Dendritic cell treated with granulocyte-macrophage colony-stimulating factor and Interleukin-4, amounts not matched to agents 40 ng/mL and 50 ng/mL, for 4 days (primary cell): ENCODE results near the gene FGD2.
"Not testable (repeated sequence)": the region's sequence is repeated elsewhere in the genome, so short reads cannot be mapped to it uniquely, and the experiment has no call there.

Experiments
- H3K27ac Mint-ChIP-seq: one replicate; pipeline ENCODE4 v1.8.0; 2022; ENCODE audit warnings: mild to moderate bottlenecking, mixed read lengths
- H3K27me3 Mint-ChIP-seq: one replicate; pipeline ENCODE4 v1.8.0; 2022; ENCODE audit warnings: mild to moderate bottlenecking, mixed read lengths
- H3K36me3 Mint-ChIP-seq: one replicate; pipeline ENCODE4 v1.8.0; 2022; ENCODE audit warnings: low read depth, mixed read lengths
- H3K4me1 Mint-ChIP-seq: one replicate; pipeline ENCODE4 v1.8.0; 2022; ENCODE audit warnings: low read depth, mixed read lengths
- H3K4me3 Mint-ChIP-seq: one replicate; pipeline ENCODE4 v1.8.0; 2022; ENCODE audit warnings: mild to moderate bottlenecking, moderate library complexity, mixed read lengths
- H3K9me3 Mint-ChIP-seq: one replicate; pipeline ENCODE4 v1.8.0; 2022; ENCODE audit warnings: mixed read lengths
- intact Hi-C: fragments of 100-400 bp; cut with micrococcal nuclease; formaldehyde crosslinking; loops from one replicate; pipeline ENCODE4 v1.15.0; 2022

The FGD2 gene

DNA sequence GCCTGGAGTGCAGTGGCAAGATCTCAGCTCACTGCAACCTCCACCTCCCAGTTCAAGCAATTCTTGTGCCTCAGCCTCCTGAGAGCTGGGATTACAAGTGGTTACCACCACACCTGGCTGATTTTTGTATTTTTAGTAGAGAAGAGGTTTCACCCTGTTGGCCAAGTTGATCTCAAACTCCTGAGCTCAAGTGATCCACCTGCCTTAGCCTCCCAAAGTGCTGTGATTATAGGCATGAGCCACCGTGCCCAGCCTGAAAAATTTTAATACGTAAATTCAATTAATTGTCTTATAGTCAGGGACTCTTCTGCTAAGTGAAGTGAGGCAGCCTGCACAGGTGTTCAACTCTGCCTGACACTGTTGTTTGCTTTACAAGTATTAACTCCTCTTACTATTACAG is 15.1 kb upstream of the FGD2 start:
- H3K27ac Mint-ChIP-seq, H3K27me3 Mint-ChIP-seq, H3K9me3 Mint-ChIP-seq, H3K4me3 Mint-ChIP-seq, intact Hi-C loops: not testable (repeated sequence)
- Mint-ChIP-seq H3K4me1 (peaks cover 19% of the 10 kb centered on the region), H3K36me3 (peaks cover 13% of the 10 kb centered on the region)

GRCh38 chr6:36997811-36998722 is 7.4 kb upstream of the FGD2 start:
- Mint-ChIP-seq H3K36me3 (no peaks in the 10 kb centered on the region), H3K4me1 (peaks cover 36% of the 10 kb centered on the region), H3K27me3 (peaks cover 3% of the 10 kb centered on the region), H3K4me3 (no peak overlapping the region), H3K27ac (peak overlapping the region; percentile 57), H3K9me3 (no peaks in the 10 kb centered on the region)
- intact Hi-C loops: no loop called here

GRCh38 chr6:36998723-36999038 is 6.8 kb upstream of the FGD2 start:
- H3K4me3 Mint-ChIP-seq: no peak overlapping the region
- H3K4me1 Mint-ChIP-seq: peaks cover 38% of the 10 kb centered on the region
- no peaks in the 10 kb centered on the region for H3K36me3 Mint-ChIP-seq

DNA sequence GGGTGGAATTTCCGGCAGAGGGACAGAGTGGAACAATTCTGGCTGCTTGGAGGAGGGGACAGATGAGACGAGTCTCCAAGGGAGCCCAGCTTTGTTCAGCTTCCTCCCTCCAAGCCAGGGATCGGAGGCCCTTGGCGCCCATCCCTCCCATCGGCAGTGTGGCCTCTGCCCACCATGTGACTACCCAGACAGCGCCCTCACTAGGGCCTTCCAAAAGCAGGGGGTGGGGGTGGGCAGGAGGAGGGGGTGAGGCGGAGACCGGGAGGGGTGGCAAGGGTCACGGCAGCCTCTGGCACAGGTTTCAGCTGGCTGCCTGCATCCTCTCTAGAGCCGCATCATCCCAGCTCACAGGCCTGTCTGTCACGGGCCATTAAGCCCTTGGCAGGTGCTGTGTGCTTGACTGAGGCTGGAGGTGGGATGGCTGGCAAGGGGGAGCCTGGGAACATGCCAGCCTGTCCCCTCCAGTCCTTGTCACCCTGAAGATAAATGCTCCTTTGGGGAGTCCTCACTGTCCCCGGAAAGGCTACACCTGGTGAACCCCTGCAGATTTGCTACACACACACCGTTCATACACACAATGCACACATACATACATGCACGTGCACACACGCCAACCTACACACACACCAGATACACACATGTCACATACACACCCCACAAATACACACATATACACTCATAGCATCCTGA is 6.2 kb upstream of the FGD2 start:
- Mint-ChIP-seq H3K27ac (peak overlapping the region; percentile 57), H3K4me1 (peaks cover 43% of the 10 kb centered on the region), H3K4me3 (no peak overlapping the region), H3K27me3 (peaks cover 3% of the 10 kb centered on the region), H3K36me3 (no peaks in the 10 kb centered on the region), H3K9me3 (no peaks in the 10 kb centered on the region)
- intact Hi-C loops: no loop called here

More at GRCh38 chr6:36998723-36999038, 6.8 kb upstream of the FGD2 start:
- Mint-ChIP-seq H3K9me3 (no peaks in the 10 kb centered on the region), H3K27me3 (peaks cover 3% of the 10 kb centered on the region), H3K27ac (peak overlapping the region; percentile 57)
- intact Hi-C loops: no loop called here

DNA sequence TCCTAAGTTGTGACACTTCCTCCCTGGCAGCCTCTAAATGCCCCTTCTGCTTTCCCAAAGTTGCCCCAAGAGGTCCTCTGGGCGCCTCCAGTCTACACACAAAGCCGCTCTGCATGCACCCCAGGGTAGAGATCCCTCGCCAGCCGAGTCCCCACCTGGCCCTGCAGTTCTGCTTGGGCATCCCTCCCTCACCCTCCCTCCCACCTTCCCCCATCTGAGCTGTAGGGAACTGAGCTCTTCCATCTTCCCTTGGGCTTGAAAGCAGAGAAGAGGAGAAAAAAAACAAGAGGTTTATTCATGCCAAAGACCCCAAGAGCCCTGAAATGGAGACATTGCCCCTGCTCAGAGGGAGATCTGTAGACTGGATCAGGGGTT is 5.7 kb upstream of the FGD2 start:
- H3K4me3 Mint-ChIP-seq: no peak overlapping the region
- no peaks in the 10 kb centered on the region for H3K36me3 Mint-ChIP-seq
- H3K9me3 Mint-ChIP-seq: no peaks in the 10 kb centered on the region
- intact Hi-C loops: no loop called here
- H3K27me3 Mint-ChIP-seq: no peaks in the 10 kb centered on the region
- no peak overlapping the region for H3K27ac Mint-ChIP-seq
- peaks cover 45% of the 10 kb centered on the region for H3K4me1 Mint-ChIP-seq

DNA sequence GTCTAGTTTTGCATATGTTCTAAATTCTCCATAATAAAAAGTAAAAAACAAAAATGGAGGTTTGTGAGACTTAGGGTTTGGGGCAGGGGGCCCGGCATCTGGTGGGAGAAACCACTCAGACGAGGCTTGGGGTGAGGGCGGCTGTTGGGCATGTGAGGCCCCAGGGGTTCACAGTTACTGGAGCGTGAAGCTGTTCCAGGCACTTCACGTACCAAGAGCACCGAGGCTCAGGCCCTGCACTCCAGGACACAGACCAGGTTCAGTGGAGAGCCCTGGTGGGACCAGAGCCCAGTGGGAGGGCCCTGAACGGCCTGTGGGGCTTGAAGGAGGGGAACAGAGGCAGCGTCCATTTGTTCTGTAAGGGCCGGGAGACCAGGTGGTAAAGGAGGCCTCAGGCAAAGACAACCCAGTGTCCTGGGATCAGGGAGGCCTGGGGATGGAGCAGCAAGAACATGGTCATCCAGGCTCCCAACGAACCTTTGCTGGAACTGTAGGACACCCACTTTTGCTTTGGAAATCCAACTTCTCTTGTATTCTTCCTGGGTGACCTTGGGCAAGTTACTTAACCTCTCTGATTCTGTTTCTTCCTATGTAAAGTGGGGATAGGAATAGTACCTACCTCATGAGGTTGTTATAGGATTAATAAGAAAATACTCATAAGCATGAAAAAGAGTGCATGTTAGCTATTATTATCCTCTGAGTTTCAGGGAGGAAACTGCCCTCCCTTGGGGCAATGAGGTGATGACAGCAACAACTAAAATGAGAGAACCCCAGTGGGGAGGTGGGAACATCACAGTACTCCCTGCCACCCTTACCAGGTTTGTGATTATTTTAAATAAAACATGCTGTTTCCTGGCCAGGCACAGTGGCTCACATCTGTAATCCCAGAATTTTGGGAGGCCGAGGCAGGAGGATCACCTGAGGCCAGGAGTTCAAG is 1.1 kb upstream of the FGD2 start:
- H3K27me3 Mint-ChIP-seq: no peaks in the 10 kb centered on the region

DNA sequence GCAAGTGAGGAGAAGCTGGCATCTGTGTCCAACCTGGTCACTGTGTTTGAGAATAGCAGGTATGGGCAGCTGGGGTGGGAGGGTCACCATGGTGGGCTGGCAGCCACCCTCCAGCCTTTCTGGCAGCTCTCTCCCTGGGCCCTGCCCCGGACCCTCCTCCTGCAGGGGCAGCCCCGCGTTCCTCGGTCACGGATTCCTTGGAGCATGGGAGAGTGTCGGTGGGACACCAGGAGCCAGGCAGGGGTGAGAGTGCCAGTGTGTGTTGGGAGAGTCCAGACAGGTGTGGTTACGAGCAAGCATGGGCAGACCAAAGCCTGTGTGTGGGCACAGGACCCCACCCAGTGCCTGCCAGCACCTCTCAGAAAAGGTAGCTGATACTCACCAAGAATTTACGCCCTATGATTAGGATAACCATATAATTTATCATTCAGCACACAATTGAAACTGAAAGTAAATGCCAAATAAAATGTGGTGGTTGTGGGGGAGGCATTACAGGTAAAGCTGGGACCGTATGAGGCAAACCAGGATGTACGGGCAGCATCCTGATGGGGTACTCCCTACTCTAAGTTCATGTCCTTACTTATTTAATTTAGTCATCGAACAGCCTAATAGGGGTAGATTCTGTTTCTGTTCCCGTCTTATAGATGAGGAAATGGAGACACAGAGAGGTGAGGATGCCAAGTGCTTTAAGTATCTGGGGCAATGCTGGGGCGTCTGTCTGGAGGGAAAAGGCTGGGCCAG is 542 bp downstream of the FGD2 start:
- H3K4me1 Mint-ChIP-seq: peaks cover 62% of the 10 kb centered on the region
- intact Hi-C loops: loop anchor here (5.0 kb wide), 1 partner anchor 119 kb away; the partner anchor contains the start of gene C6orf89

More for the DNA sequence above, 1.1 kb upstream of the FGD2 start:
- peaks cover 40% of the 10 kb centered on the region for H3K36me3 Mint-ChIP-seq
- peak overlapping the region; percentile 86 for H3K27ac Mint-ChIP-seq
- peaks cover 62% of the 10 kb centered on the region for H3K4me1 Mint-ChIP-seq
- H3K4me3 Mint-ChIP-seq: no peak overlapping the region
- intact Hi-C loops: no loop called here
- H3K9me3 Mint-ChIP-seq: no peaks in the 10 kb centered on the region

DNA sequence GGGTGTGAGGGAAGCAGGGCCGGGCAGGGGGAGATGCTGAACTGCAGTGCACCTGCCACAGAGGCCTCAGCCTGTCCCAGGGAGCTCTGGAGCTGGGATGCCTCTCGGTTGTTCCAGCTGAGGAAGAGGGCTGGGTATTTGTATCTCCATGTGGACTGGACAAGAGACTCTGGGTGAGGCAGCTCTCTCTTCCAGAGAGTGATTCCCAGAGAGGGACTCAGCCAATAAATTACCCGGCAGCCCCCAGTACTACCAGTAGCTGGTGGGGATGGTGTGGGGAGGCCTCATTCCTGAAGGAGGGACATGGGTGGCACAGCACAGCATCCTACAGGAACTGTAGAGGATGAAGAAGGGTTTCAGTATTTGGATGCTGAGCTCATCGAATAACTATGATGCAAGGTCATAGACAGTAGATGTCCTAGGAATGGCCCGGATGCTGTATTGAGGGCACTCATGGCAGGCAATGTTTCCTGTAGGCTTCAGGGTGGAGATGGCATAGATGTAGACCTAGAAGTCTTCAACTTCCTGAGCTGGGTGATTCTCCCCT is 1.4 kb downstream of the FGD2 start:
- Mint-ChIP-seq H3K9me3 (no peaks in the 10 kb centered on the region), H3K4me3 (peak overlapping the region; percentile 100), H3K36me3 (peaks cover 66% of the 10 kb centered on the region), H3K27ac (peak overlapping the region; percentile 86), H3K4me1 (peaks cover 63% of the 10 kb centered on the region), H3K27me3 (no peaks in the 10 kb centered on the region)
- intact Hi-C loops: loop anchor here (5.0 kb wide), 1 partner anchor 120 kb away; the partner anchor contains the start of gene C6orf89

More for the DNA sequence above, 542 bp downstream of the FGD2 start:
- Mint-ChIP-seq H3K36me3 (peaks cover 57% of the 10 kb centered on the region), H3K27ac (peak overlapping the region; percentile 86), H3K9me3 (no peaks in the 10 kb centered on the region), H3K4me3 (peak overlapping the region; percentile 100), H3K27me3 (no peaks in the 10 kb centered on the region)

- Mint-ChIP-seq H3K9me3 (no peaks in the 10 kb centered on the region), H3K36me3 (peaks cover 72% of the 10 kb centered on the region), H3K27ac (peak overlapping the region; percentile 86), H3K27me3 (no peaks in the 10 kb centered on the region), H3K4me3 (peak overlapping the region; percentile 100), H3K4me1 (peaks cover 60% of the 10 kb centered on the region)
- intact Hi-C loops: loop anchor here (1.0 to 5.0 kb wide), 2 partner anchors 21 to 120 kb away; partner anchors contain the start of genes C6orf89 and MTCH1
These were observed 2.0 kb downstream of the FGD2 start for GRCh38 chr6:37007340-37008043.

DNA sequence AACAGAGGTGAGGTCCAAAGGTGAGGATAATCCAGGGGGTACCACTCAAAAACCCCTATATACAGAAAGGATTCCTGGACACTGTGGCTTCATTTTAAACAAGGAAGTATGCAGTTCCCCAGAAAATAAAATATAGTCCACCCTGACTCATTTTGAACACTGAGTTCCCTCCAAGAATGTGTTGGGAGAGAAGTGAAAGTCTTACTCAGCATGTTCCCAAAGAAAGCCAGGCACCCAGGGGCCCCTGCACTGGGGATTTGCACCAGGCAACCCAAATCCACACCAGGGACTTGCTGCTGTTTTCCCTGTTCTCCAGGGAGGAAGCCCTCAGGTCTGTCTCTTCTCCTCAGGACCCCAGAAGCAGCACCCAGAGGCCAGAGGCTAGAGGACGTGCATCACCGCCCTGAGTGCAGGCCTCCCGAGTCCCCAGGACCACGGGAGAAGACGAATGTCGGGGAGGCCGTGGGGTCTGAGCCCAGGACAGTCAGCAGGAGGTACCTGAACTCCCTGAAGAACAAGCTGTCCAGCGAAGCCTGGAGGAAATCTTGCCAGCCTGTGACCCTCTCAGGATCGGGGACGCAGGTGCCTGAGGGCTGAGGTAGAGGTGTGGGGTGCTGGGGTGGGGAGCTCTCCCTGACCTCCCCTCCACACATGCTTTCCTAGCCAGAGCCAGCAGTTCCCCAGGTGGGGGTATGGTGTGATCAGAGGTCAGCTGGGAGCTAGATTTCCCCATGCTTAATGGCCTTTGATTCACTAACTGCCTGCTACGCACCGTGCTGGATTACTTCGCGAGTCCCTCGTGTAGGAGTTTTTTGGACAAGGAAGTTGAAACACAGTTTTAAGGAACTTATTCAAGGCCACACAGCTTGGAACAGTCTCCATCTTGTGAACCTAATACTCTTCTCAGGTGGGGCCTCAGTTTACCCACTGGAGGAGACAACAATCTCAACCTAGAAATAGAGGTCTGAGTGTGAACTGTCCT is 3.3 kb downstream of the FGD2 start:
- Mint-ChIP-seq H3K36me3 (peaks cover 85% of the 10 kb centered on the region), H3K27me3 (no peaks in the 10 kb centered on the region), H3K27ac (peak overlapping the region; percentile 86), H3K4me3 (peak overlapping the region; percentile 100), H3K4me1 (peaks cover 65% of the 10 kb centered on the region), H3K9me3 (no peaks in the 10 kb centered on the region)
- intact Hi-C loops: loop anchor here (1.0 to 5.0 kb wide), 2 partner anchors 22 to 121 kb away; partner anchors contain the start of genes C6orf89 and MTCH1

- intact Hi-C loops: no loop called here
- H3K4me1 Mint-ChIP-seq: peaks cover 73% of the 10 kb centered on the region
- H3K27ac Mint-ChIP-seq: peak overlapping the region; percentile 86
- peak overlapping the region; percentile 100 for H3K4me3 Mint-ChIP-seq
- no peaks in the 10 kb centered on the region for H3K9me3 Mint-ChIP-seq
- H3K27me3 Mint-ChIP-seq: no peaks in the 10 kb centered on the region
- peaks cover 100% of the 10 kb centered on the region for H3K36me3 Mint-ChIP-seq
These were observed 5.0 kb downstream of the FGD2 start for GRCh38 chr6:37010402-37010892.
